ENCODE measurements around the gene OR5M3.

Gene OR5M3

DNA sequence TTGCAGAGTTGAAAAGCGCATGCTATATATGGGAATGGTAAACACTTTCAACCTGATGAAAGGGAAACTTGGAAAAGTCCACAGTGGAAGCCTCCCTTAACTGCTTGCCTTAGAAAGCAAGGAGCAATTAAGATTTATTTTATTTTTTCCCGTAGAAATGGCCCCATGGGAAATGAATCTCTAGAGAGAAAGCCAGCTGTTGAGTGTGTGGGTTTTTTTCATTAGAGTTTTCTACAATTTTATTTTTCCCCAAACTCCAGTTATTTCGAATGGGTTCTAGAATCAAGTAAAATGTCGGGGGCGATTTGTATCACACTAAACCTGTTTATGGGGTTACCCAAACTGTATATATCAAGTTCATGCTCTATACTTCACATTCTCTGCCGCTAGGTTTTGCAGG, at the start of gene OR5M3:
Gene OR5M3, minus strand, starts transcription at position 101 of the 400 bp plus-strand sequence. CDS start 2,855 bp downstream, outside the sequence.
- DNase-seq (ENCODE audit: low spot score), result no peak

DNA sequence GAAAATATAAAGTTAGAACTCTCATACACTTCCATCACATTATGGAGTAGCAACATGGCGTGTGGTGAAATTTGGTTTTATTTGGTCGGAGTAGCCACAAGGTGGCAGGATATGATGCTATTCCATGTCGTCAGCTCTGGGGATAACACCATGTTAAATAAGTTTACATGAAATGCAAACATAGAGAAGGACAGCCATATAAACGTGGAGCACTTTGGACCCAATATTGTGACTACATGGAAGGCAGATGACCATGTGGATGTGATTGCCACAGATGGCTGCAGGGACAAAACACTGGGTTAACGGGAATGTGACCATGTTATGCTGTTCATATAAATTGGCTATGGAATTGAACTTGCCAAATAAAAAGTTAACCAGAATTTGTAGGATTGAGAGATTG, 48.9 kb upstream of the OR5M3 start:
- no peak for DNase-seq (ENCODE audit: low spot score)

DNA sequence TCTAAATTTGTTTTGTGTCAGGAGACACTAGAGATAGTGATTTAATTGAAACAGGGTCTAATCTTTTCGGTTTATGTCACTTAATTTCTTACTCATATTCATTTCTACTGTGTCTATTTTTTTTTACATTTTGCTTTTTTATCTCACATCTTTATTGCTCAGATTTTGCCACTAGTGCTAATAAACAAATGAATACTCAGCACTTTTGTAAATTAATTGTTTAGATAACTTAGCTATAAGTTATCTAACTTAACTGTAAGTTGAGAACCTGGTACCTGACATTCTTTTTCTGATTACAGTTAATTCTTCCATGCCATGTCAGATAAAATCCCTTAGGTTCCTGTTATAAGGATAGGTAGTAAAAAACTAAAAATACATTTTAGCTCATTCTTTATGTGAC, 40.1 kb upstream of the OR5M3 start:
- no peak for DNase-seq (ENCODE audit: low spot score)

DNA sequence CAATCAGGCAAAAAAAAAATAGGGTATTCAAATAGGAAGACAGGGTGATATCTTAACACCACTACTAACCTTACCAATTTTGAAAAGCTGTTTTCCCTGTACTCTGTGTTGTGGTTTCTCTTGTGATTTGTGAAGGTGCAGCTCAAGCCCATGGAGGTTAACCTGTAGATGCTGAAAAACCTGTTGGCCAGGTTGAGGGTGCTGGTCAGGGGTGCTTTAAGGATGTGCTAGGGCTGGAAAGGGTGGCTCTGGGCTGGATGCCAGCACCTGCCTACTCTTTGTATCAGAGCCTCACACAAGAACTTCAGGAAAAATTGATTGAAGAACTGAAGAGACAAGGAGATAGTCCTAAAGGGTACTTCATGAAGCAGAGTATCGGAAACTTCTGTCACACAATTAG, 36.3 kb upstream of the OR5M3 start:
- no peak for DNase-seq (ENCODE audit: low spot score)

DNA sequence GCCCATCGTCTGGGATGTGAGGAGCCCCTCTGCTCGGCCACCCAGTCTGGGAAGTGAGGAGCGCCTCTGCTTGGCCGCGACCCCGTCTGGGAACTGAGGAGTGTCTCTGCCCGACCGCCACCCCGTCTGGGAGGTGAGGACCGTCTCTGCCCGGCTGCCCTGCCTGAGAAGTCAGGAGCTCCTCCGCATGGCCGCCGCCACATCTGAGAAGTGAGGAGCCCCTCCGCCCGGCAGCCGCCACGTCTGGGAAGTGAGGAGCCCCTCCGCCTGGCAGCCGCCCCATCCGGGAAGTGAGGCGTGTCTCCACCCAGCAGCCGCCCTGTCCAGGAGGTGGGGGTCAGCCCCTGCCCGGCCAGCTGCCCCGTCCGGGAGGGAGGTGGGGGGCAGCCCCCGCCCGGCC, 23.9 kb upstream of the OR5M3 start:
- no peak for DNase-seq (ENCODE audit: low spot score)

DNA sequence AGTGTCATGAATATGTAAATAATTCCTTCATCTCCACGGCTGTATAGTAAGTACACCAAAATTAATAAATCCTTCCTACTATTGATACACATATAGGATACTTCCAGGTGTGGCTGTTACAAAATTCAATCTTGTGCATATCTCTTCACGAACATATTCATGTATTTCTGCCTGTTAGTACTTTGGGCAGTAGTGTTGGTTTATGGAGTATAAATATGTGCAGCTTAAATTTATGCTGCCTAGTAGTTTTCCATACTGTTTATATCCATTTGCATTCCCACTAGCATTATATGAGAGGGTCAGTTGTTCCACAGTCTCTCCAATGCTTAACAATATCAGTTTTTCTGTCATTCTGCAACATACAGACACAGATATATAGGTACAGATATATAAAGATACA, 22.0 kb upstream of the OR5M3 start:
- DNase-seq (ENCODE audit: low spot score), result no peak

DNA sequence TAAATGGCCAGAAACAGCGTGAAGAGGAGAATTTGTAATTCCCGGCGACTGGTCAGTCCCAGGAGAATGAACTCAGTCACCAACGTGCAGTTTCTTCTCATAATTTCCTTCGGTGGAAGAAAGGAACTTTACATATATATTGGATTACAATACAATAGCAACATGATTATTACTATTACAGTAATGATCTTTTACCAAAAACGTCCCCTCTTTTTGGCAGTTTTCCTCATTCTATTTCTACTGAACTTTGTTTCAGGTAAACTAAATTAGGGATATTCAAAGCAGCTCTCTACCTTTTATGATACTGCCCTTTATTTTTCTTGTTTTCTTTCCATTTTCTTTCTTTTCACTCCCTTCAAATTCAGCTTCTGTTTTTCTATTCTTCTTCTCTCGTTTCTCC, 18.1 kb upstream of the OR5M3 start, which contains the start of gene OR5M8:
Gene OR5M8, minus strand, starts transcription at position 101 of the 400 bp plus-strand sequence. Its CDS starts 0 bp downstream, at position 101.
- no peak for DNase-seq (ENCODE audit: low spot score)

DNA sequence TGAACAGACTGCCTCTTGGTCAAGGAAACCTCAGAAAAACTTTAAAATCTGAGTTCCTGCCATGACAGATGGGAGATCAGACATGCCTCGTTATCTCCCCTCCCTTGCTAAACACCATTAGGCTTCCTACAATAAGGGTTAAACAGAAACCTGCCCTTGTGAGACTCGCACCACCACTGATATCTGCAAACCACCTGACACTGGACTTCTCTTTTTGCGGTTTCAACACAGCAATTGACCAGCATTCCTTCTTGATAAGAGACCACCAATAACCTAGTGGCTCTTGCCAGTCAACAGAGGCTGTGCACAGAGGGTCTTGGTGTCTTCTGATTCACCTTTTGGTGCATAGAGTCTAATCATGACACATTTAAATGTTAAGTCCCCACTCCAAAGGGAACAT, 13.6 kb upstream of the OR5M3 start:
- no peak for DNase-seq (ENCODE audit: low spot score)

DNA sequence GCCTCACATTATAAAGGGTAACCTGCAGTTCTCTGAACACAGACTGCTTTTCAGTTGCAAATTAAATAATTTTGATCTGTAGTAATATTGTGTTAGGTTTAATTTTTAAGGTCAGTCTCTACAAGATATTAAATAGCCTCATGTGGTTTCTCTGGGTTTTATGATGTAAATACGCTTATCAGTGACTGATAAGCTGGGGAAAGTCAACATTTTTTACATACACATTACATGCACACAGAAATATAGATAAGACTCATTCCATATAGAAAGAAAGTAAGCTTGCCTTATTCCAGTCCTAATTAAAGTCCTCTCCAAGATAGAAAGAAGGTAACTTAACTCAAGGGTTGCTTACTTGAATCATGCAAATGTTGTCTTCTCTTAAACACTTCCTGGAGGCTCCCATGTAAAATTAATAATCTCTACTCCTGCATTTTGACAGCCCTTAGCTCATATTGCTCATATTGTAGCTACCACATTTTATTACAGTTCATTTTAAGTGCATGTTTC, 1.6 kb upstream of the OR5M3 start:
- DNase-seq (ENCODE audit: low spot score), result no peak

DNA sequence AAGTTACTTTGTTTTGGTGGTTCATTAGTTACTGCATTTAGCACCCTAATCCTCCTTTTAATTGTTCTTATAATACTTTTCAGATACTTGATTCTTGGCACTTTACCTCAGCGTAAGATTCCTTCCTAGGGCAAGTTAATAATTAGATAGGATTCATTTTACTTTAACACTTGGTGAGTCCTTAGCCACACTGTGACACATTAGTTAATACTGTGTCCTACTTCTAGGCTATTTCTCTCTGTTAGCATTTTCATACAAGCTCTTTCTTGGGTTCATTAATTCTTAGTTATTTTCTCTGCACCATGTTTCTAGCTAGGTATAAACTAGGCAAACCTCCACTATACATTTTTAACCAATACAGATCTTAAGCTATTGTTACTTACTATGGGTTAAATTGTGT, 16.1 kb downstream of the OR5M3 start:
- no peak for DNase-seq (ENCODE audit: low spot score)

DNA sequence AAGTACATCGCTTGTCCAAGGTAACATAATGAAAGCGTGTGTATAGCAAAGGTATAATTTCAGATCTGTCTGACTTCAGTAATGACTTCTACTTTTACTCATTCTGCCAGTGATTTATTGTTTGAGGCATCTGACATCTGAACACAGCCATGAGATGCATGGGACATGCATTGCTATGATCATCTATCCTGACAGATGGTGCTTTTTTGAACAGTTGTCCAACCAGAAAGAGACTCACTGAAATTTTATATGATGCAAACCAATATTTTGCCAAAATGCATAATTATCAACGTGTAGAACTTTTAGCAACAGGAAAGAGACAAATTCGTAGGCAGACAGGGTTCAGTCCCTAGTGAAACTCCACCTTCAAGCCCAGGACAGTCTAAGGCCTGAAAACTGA, 19.6 kb downstream of the OR5M3 start:
- DNase-seq (ENCODE audit: low spot score), result no peak
